SU-DHL-6 (cell line): ENCODE measurements around the gene IFIT1.

Source experiments
- EZH2phosphoT487 ChIP-seq: fragments of 200-600 bp; sonication (generic), shearing (Covaris generic); conservative IDR thresholded peaks from 2 replicates; pipeline ENCODE4 v1.6.1; 2018; ENCODE audit warnings: mild to moderate bottlenecking, antibody characterized with exemption, low read length, moderate library complexity, mixed read lengths
- TF ChIP-seq, protein P1 (sequence below): fragments of 200-600 bp; sonication (generic); IDR thresholded peaks from one replicate; pipeline ENCODE4 v1.5.1; 2017; ENCODE audit warnings: antibody characterized with exemption, mild to moderate bottlenecking, low read length, moderate library complexity; ENCODE audit not compliant: insufficient read depth, poor library complexity, severe bottlenecking

- TF ChIP-seq, protein P1, sequence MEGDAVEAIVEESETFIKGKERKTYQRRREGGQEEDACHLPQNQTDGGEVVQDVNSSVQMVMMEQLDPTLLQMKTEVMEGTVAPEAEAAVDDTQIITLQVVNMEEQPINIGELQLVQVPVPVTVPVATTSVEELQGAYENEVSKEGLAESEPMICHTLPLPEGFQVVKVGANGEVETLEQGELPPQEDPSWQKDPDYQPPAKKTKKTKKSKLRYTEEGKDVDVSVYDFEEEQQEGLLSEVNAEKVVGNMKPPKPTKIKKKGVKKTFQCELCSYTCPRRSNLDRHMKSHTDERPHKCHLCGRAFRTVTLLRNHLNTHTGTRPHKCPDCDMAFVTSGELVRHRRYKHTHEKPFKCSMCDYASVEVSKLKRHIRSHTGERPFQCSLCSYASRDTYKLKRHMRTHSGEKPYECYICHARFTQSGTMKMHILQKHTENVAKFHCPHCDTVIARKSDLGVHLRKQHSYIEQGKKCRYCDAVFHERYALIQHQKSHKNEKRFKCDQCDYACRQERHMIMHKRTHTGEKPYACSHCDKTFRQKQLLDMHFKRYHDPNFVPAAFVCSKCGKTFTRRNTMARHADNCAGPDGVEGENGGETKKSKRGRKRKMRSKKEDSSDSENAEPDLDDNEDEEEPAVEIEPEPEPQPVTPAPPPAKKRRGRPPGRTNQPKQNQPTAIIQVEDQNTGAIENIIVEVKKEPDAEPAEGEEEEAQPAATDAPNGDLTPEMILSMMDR, result no peak
- no peak for TF ChIP-seq EZH2phosphoT487
Observed at GRCh38 chr10:89399956-89400355, 7.5 kb downstream of the IFIT1 start.
